GM12878 (cell line): ENCODE results near the gene CUL5. TPM values are rescaled to one million over a fixed set of nuclear protein-coding genes. Genes with fewer than 3 reads are reported as not detected.

Experiments
- ATAC-seq: fragments of 200-7000 bp; cut with Tn5 transposase; 3 replicates; pipeline ENCODE4 v1.9.1; 2020; ENCODE audit warnings: mild to moderate bottlenecking, moderate library complexity
- BruUV-seq: library from RNA; stranded (reverse); fragments of 400-500 nt; replicated peaks from 2 replicates; lab custom pipeline; 2021; lab: Mats Ljungman, UMichigan
- CTCF ChIA-PET: fragments of 300-600 bp; sonication (Branson Sonifier 250); formaldehyde crosslinking; extraction: SDS; loops from one replicate; lab custom pipeline; 2021; ENCODE audit warnings: inconsistent platforms; lab: Yijun Ruan, JAX
- POLR2A ChIA-PET: fragments of 350-600 bp; formaldehyde crosslinking; extraction: SDS; loops from one replicate; lab custom pipeline; 2021; ENCODE audit warnings: inconsistent platforms; lab: Charles Lee
- RAD21 ChIA-PET: fragments of 300-600 bp; sonication (Branson Sonifier 250); formaldehyde crosslinking; loops from one replicate; lab custom pipeline; 2023; ENCODE audit warnings: antibody characterized with exemption; ENCODE audit not compliant: unreplicated experiment; lab: Charles Lee
- SMC1A ChIA-PET: fragments of 300-600 bp; sonication (Branson Sonifier 250); formaldehyde crosslinking; loops from one replicate; lab custom pipeline; 2023; ENCODE audit not compliant: unreplicated experiment, uncharacterized antibody; lab: Charles Lee
- DNase-seq: peaks from one replicate; pipeline ENCODE4 v3.0.0-alpha.2; 2011; ENCODE audit warnings: low read depth, low spot score
- FAIRE-seq: peaks from 3 replicates; lab custom pipeline; 2011; peaks lifted over from hg19 to GRCh38; lab: Jason Lieb, UNC
- H2AFZ ChIP-seq: 2 replicates; pipeline ENCODE4 v1.6.0; 2011; ENCODE audit warnings: low read depth, low read length, control low read depth; ENCODE audit not compliant: control insufficient read depth
- H3K27ac ChIP-seq: 2 replicates; pipeline ENCODE4 v1.5.1; 2011; ENCODE audit warnings: control low read depth; ENCODE audit not compliant: control insufficient read depth, insufficient read depth
- H3K27me3 ChIP-seq, 2 experiments: replicated peaks in 1 of 2; 2 replicates each; pipeline versions ENCODE4 v1.6.0 to v1.6.1; 2011; ENCODE audit warnings: low read length in 1 of 2; ENCODE audit not compliant: control insufficient read depth in 2 of 2, insufficient read depth in 2 of 2
- H3K36me3 ChIP-seq, 2 experiments: 2 replicates each; pipeline ENCODE4 v1.5.1; 2011; ENCODE audit warnings: low read length in 1 of 2; ENCODE audit not compliant: control insufficient read depth in 2 of 2, insufficient read depth in 2 of 2
- H3K4me1 ChIP-seq: 2 replicates; pipeline ENCODE4 v1.6.1; 2011; ENCODE audit warnings: mild to moderate bottlenecking, low read length, moderate library complexity, mixed read lengths; ENCODE audit not compliant: control insufficient read depth, insufficient read depth
- H3K4me2 ChIP-seq: 2 replicates; pipeline ENCODE4 v1.6.0; 2011; ENCODE audit warnings: control low read depth; ENCODE audit not compliant: control insufficient read depth, insufficient read depth
- H3K4me3 ChIP-seq: fragments of 200-600 bp; sonication (generic); 2 replicates; pipeline ENCODE4 v1.5.1; 2016
- H3K79me2 ChIP-seq: 2 replicates; pipeline ENCODE4 v1.6.0; 2011; ENCODE audit warnings: low read length; ENCODE audit not compliant: control insufficient read depth, insufficient read depth
- H3K9ac ChIP-seq: 2 replicates; pipeline ENCODE4 v1.8.0; 2011; ENCODE audit warnings: low read length, control low read depth, mixed read lengths; ENCODE audit not compliant: control insufficient read depth, insufficient read depth
- H3K9me3 ChIP-seq: replicated peaks from 3 replicates; pipeline ENCODE4 v1.5.1; 2011; ENCODE audit warnings: mild to moderate bottlenecking, low read length; ENCODE audit not compliant: control insufficient read depth, insufficient read depth
- H4K20me1 ChIP-seq: 2 replicates; pipeline ENCODE4 v1.6.0; 2011; ENCODE audit not compliant: control insufficient read depth, insufficient read depth
- CHD4 ChIP-seq: fragments of 200-600 bp; sonication (generic); IDR thresholded peaks from 2 replicates; pipeline ENCODE4 v1.6.1; 2016; ENCODE audit warnings: mild to moderate bottlenecking
- EP300 ChIP-seq, 2 experiments: fragments of 150-350 bp in 1 of 2; IDR thresholded peaks; 2 replicates each; pipeline ENCODE4 v1.6.1; 2011 to 2012; ENCODE audit warnings: low read depth in 2 of 2, low read length in 2 of 2, borderline replicate concordance in 1 of 2, improper control_type of control experiment in 1 of 2, inconsistent platforms in 1 of 2; ENCODE audit not compliant: control insufficient read depth in 1 of 2
- IRF3 ChIP-seq: fragments of 450-650 bp; IDR thresholded peaks from 2 replicates; pipeline ENCODE4 v1.6.1; 2014; ENCODE audit warnings: mild to moderate bottlenecking
- KLF5 ChIP-seq: fragments of 450-650 bp; IDR thresholded peaks from 2 replicates; pipeline ENCODE4 v1.6.1; 2014; ENCODE audit warnings: mild to moderate bottlenecking; ENCODE audit not compliant: partially characterized antibody
- PRDM15 ChIP-seq: fragments of 450-650 bp; formaldehyde crosslinking; IDR thresholded peaks from 2 replicates; pipeline ENCODE4 v1.4.0; 2020; ENCODE audit warnings: mild to moderate bottlenecking, moderate library complexity
- SIN3A ChIP-seq: IDR thresholded peaks from 2 replicates; pipeline ENCODE4 v1.6.1; 2012; ENCODE audit warnings: low read depth, low read length, improper control_type of control experiment
- SKIL ChIP-seq: fragments of 450-650 bp; IDR thresholded peaks from 2 replicates; pipeline ENCODE4 v1.6.1; 2017; ENCODE audit warnings: mild to moderate bottlenecking, low read depth, inconsistent platforms; ENCODE audit not compliant: poor library complexity, severe bottlenecking
- USF2 ChIP-seq: IDR thresholded peaks from 2 replicates; pipeline ENCODE4 v1.6.1; 2011; ENCODE audit warnings: low read depth, low read length, improper control_type of control experiment, borderline replicate concordance
- ZNF592 ChIP-seq: fragments of 450-650 bp; IDR thresholded peaks from 2 replicates; pipeline ENCODE4 v1.6.1; 2017; ENCODE audit warnings: mild to moderate bottlenecking, moderate library complexity
- WGBS: methylation state at CpG from one replicate; pipeline ENCODE4 v1.1.6; 2016; ENCODE audit warnings: low lambda C conversion rate; ENCODE audit not compliant: insufficient replicate concordance, insufficient coverage; ENCODE audit errors: missing lambda C conversion rate; 5-methylcytosine and 5-hydroxymethylcytosine counted together
- in situ Hi-C: fragments of 300-500 bp; cut with MboI; formaldehyde crosslinking; loops from 9 replicates; pipeline ENCODE4 v1.14.3; 2018; ENCODE audit warnings: mixed read lengths
- intact Hi-C: fragments of 100-400 bp; cut with micrococcal nuclease; formaldehyde crosslinking; loops from one replicate; pipeline ENCODE4 v1.14.2; 2022; ENCODE audit not compliant: unreplicated experiment
- polyA plus RNA-seq, 11 experiments: library from polyadenylated mRNA; depleted of rRNA in 4 of 11; unstranded in 6 of 11; stranded (reverse) in 5 of 11; fragments of >200 nt; fragmentation: Nextera tagmentation in 4 of 11; fragmentation: Illumina TruSeq in 1 of 11; extraction: Ambion mirVana in 4 of 11; extraction: Trizol in 1 of 11; gene quantifications; 1 replicate in 1 of 11; 2 replicates in 10 of 11; pipeline versions ENCODE4 v1.2.1 to v1.2.3, GENCODE V29; 2011 to 2016; ENCODE audit warnings: inconsistent platforms in 2 of 11, missing spikeins in 2 of 11, low read depth in 1 of 11
- total RNA-seq, 4 experiments: library from RNA; depleted of rRNA in 3 of 4; stranded (reverse); fragments of >200 nt in 3 of 4; fragmentation: Illumina TruSeq in 1 of 4; extraction: Trizol in 1 of 4; gene quantifications; 2 replicates each; pipeline versions ENCODE4 v1.2.1 to v1.2.3, GENCODE V29; 2013 to 2021

CUL5 gene
- total and polyA plus RNA-seq, 10 of the 15 experiments (the other 5 are each of a cell fraction or from before 2014, with no cell fraction given), result 9.1 to 37.6 (median 18.3) TPM

- H3K79me2 ChIP-seq, result no peaks in the 10 kb centered on the region
- H2AFZ ChIP-seq, result no peak overlapping the region
- in situ Hi-C loops, result no loop called here
- CTCF ChIA-PET, result interaction anchor here (1.2 to 1.9 kb wide), 3 partner anchors 24 to 513 kb away, joined by 3 to 7 read pairs (median 3); no protein-coding TSS in a partner anchor
- H3K36me3 ChIP-seq, result peaks cover 6 to 24% of the 10 kb centered on the region in 2 experiments
- no peak overlapping the region for H3K9ac ChIP-seq
- H3K27ac ChIP-seq, result no peak overlapping the region
- H3K4me1 ChIP-seq, result no peaks in the 10 kb centered on the region
- intact Hi-C loops, result no loop called here
- WGBS, result 90% methylated on average over 7 of the region's 7 CpGs
- H3K9me3 ChIP-seq, result no peaks in the 10 kb centered on the region
- BruUV-seq, result no TSS peak
- H3K4me3 ChIP-seq, result no peak overlapping the region
- POLR2A ChIA-PET, result interaction anchor here (0.6 kb wide), 1 partner anchor 46 kb away, joined by 6 read pairs; no protein-coding TSS in a partner anchor
- DNase-seq, result no peak
- no peak overlapping the region for H3K4me2 ChIP-seq
- RAD21 ChIA-PET, result interaction anchor here (0.8 kb wide), 1 partner anchor 43 kb away, joined by 4 read pairs; no protein-coding TSS in a partner anchor
- no peak for FAIRE-seq
- no peaks in the 10 kb centered on the region for H3K27me3 ChIP-seq
- ATAC-seq, result no peak
- SMC1A ChIA-PET, result interaction anchor here (1.0 to 1.4 kb wide), 3 partner anchors 12 to 503 kb away, joined by 3 to 5 read pairs (median 3); no protein-coding TSS in a partner anchor
- H4K20me1 ChIP-seq, result no peaks in the 10 kb centered on the region
- TF ChIP-seq IRF3 (no peak), PRDM15 (CRISPR knock-in tag) (no peak), EP300 (IDR thresholded peaks at IDR 0.05; ENCODE audit: borderline replicate concordance in 1 of 2, control insufficient read depth in 1 of 2, low read depth in 2 of 2, low read length in 2 of 2) (no peak), CHD4 (no peak), SKIL (no peak), KLF5 (no peak), SIN3A (no peak), ZNF592 (no peak), USF2 (no peak)
Measured at GRCh38 chr11:108142304-108142703, 133.6 kb downstream of the CUL5 start.
